Measurements from ENCODE around the gene DIAPH1.

Gene DIAPH1

DNA sequence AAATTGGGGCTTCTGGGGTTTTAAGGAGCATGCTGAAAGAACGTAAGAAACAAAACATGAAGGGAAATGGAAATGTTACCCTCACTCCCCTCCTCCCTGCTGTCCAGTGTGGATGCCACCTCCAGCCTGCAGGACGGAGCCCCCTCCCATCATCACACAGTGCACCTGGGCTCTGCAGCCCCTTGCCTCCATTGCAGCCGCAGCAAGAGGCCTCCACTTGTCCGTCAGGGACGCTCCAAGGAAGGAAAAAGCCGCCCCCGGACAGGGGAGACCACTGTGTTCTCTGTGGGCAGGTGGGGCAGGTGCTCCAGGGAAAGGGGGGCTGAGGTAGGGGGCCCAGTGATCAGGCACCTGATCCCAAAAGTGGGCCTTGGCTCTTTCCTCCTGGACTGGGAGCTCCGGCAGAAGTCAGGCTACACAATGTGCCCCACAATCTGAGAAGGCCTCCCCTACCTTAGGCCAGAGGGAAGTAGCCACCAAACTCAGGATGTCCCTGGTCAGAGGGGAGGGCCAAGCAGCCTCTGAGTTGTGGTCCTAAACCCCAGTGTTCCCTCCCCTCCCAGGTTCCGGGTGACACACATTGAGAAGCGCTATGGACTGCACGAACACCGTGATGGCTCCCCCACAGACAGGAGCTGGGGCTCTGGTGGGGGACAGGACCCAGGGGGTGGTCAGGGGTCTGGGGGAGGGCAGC, 20.7 kb upstream of the DIAPH1 start:
- no peak for DNase-seq (ENCODE audit: low spot score)

- DNase-seq (ENCODE audit: low spot score) = no peak
Measured at GRCh38 chr5:141638771-141639170, 20.0 kb upstream of the DIAPH1 start.

GRCh38 chr5:141637767-141638419, 19.1 kb upstream of the DIAPH1 start:
- peak; percentile 14 for DNase-seq (ENCODE audit: low spot score)

GRCh38 chr5:141637123-141637766, 18.4 kb upstream of the DIAPH1 start:
- DNase-seq (ENCODE audit: low spot score) = peak; percentile 51

DNA sequence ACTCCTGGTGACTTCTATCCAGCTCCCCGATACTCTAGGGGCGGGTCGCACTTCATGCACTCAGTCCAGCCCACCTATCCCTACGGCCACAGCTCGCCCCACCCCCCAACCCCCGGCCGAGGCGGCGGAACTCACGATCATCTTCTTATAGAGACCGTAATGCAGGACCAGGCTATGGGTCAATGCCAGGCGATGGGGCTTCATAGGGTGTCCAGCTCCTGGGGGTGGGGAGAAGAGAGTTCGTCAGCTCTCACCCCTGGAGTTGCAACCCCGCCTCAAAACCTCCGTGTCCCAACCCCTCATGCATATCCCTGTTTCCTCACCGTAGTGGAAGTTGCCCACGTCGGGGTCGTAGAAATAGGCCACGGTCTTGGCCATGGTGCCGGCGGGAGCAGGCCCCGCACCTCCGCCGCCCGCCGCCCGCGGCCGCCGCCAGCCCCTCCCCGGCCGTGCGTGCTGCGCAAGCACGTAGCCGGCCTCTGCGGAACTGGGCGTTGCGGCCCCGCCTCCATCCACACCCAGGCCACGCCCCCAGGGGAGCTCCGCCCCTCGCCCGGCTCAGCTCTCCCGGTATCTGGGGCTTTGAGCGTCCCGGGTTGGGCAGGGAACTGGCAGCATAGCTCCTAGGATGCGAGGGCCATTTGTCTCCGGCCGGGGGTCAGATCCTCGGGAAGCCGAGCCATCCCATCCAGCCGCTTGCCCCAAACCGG, 17.8 kb upstream of the DIAPH1 start, which contains the start of the genes HDAC3 and RELL2:
HDAC3 (minus strand) TSS at position 437 of the 710 bp plus-strand sequence; CDS start at position 378, 59 bp downstream.
RELL2 (plus strand) TSS at position 585 of the 710 bp plus-strand sequence. CDS start 1,229 bp downstream, outside the sequence.
- DNase-seq (ENCODE audit: low spot score) = peak; percentile 91

GRCh38 chr5:141636106-141636412, 17.3 kb upstream of the DIAPH1 start:
- no peak for DNase-seq (ENCODE audit: low spot score)

GRCh38 chr5:141635646-141636045, 16.8 kb upstream of the DIAPH1 start:
- DNase-seq (ENCODE audit: low spot score) = no peak

- no peak for DNase-seq (ENCODE audit: low spot score)
Measured at GRCh38 chr5:141634720-141635119, 15.9 kb upstream of the DIAPH1 start.

GRCh38 chr5:141633871-141634561, 15.2 kb upstream of the DIAPH1 start:
- DNase-seq (ENCODE audit: low spot score) = no peak

GRCh38 chr5:141632650-141633049, 13.8 kb upstream of the DIAPH1 start:
- DNase-seq (ENCODE audit: low spot score) = peak; percentile 54

DNA sequence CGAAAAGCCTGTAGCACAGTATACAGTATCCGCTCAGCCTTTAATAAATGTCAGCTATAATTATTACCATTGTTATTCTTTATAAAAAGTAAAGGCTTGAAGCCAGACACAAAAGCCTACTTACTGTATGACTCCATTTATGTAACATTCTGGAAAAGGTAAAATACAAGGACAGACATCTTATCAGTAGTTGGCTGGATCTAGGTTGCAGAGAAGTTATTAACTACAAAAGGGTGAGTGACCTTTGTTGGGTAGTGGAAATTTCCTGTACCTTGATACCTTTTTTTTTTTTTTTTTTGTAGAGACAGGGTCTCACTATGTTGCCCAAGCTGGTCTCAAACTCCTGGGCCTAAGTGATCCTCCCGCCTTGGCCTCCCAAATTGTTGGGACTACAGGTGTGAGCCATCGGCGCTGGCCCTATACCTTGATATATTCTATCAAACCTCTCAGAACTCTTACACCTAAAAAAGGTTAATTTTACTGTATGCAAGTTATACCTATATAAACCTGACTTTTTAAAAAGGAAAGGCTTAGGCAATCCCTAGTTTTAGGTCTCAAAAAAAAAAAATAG, 11.9 kb upstream of the DIAPH1 start:
- no peak for DNase-seq (ENCODE audit: low spot score)

GRCh38 chr5:141628175-141628788, 9.5 kb upstream of the DIAPH1 start:
- DNase-seq (ENCODE audit: low spot score) = no peak

DNA sequence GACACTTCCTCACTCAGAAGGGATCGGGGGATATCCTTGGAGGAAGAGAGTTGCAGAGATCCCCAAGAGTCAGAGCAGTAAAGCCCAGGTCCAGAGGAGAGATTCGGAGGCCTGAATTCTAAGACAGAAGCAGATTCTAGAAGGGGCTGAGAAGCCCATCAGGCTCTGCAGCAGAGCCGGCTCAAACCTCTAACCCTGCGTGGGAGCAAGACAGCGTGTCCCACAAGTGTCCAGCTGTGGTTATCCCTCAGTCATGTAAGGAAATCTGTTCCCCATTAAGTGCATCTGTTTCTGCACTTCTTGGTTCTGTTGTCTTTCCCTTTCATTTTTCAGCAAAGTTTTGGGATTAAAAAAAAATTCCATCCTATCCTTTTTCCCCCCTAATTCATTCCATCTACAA, 4.8 kb upstream of the DIAPH1 start:
- no peak for DNase-seq (ENCODE audit: low spot score)

DNA sequence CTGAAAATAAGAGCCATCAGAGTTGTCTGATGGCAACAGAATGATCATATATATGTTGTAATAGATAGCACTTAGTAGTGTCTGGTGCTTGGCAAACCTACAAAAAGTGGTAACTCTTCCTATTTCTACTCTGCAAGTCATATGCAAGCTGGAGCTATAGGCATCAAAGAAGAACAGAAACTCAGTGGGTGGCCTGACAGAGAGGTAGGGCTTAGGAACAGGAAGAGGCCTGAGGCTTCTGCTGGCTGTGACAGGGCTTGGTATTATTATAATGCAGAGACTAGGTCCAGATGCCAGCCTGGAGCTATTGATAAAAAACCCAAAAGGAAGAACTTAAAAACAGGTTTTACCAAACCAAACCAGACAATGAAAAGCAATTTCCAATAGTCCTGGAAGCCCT, 4.4 kb upstream of the DIAPH1 start:
- no peak for DNase-seq (ENCODE audit: low spot score)

DNA sequence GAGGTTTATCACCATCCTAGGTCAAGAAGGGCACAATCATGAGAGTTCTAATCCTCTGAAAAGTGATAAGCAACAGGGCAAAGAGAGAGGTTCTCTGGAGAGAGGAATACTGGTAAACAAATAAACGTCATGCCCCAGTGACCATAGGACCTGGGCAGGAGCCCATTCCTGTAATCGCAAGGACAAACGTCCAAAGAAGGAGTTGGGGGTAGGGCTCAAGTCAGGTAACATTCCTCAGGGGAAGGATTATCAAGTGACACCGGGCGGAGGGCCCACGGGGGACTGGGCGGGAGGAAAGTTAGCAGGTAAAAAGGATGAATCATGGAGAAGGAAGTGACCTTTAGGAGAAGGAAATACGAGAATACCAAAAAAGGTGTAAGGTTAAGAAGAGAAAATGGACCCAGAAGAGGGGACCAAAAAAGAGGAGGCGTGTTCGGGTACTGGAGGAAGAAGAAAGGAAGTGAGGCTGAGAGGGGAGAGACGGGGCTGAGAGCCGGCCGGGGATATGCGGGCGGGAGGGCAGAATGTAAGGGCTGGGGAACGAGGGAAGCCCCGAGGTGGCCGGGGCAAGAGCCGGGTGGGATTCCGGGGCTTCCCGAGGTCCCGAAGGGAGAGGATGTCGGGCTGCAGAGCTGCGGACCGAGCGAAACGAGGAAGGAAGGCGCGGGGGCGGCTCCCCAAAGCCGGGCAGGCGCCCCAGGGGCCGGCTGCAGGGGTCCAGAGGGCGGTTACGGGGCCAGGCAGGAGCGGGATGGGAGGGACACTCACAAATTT, 583 bp downstream of the DIAPH1 start:
- DNase-seq (ENCODE audit: low spot score) = peak; percentile 58

DNA sequence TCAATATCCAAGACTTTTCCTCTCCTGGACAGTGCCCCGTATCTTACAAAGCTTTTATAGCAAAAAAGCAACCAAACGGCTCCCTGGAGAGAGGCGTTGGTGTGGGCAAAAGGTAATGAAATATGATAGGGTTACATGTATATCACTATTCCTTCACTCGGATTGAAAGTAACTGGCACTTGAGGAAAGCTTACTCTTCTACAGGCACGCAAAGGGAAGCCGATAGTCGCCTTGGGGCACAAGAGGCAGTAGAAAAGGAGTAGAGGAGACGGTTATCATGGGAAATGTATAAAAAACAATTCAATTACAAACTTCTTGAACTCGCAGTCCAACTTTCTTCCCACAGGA, 1.1 kb downstream of the DIAPH1 start:
- DNase-seq (ENCODE audit: low spot score) = peak; percentile 34

GRCh38 chr5:141617128-141617527, 1.7 kb downstream of the DIAPH1 start:
- DNase-seq (ENCODE audit: low spot score) = no peak

- no peak for DNase-seq (ENCODE audit: low spot score)
Measured at GRCh38 chr5:141615991-141616720, 2.6 kb downstream of the DIAPH1 start.

GRCh38 chr5:141613344-141613743, 5.5 kb downstream of the DIAPH1 start:
- DNase-seq (ENCODE audit: low spot score) = no peak

DNA sequence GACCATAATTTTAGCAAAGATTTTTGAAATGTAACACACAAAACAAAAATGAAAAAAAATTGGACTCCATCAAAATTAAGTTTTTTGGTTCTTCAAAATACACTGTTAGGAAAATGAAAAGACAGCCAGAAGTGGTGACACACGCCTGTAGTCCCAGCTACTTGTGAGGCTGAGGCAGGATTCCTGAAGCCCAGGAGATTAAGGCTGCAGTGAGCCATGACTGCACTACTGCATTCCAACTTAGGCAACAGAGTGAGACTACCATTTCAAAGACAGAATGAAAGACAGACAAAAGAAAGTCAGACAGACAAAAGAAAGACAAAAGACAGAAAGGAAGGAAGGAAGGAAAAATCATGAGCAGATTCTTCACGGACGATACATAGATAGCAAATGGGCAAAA, 7.5 kb downstream of the DIAPH1 start:
- DNase-seq (ENCODE audit: low spot score) = no peak

Data from cerebellar cortex (tissue), 1 donor.